Type B pancreatic cell (in vitro differentiated cells): Measurements from ENCODE around the gene TCEAL8. TPM values are rescaled to one million over a fixed set of nuclear protein-coding genes. Genes with fewer than 3 reads are reported as not detected.

Experiments
- DNase-seq: peaks from one replicate; pipeline ENCODE4 v3.0.0; 2021; ENCODE audit warnings: mixed read lengths; ENCODE audit not compliant: unreplicated experiment; ENCODE audit errors: extremely low spot score
- H3K27ac Mint-ChIP-seq: 2 replicates; pipeline ENCODE4 v1.8.0; 2021; ENCODE audit warnings: mild to moderate bottlenecking, mixed read lengths
- H3K27me3 Mint-ChIP-seq: 2 replicates; pipeline ENCODE4 v1.8.0; 2021; ENCODE audit warnings: mixed read lengths
- H3K36me3 Mint-ChIP-seq: 2 replicates; pipeline ENCODE4 v1.8.0; 2021; ENCODE audit warnings: mixed read lengths
- H3K4me1 Mint-ChIP-seq: one replicate; pipeline ENCODE4 v1.8.0; 2021; ENCODE audit warnings: mixed read lengths; ENCODE audit not compliant: unreplicated experiment
- H3K4me3 Mint-ChIP-seq: 2 replicates; pipeline ENCODE4 v1.8.0; 2021; ENCODE audit warnings: mild to moderate bottlenecking, mixed read lengths
- H3K9me3 Mint-ChIP-seq: 2 replicates; pipeline ENCODE4 v1.8.0; 2021; ENCODE audit warnings: mixed read lengths
- total RNA-seq: library from RNA; stranded (reverse); gene quantifications from 2 replicates; pipeline ENCODE4 v1.2.1, GENCODE V29; 2021; ENCODE audit warnings: low replicate concordance
- TF ChIP-seq, protein P1 (sequence below): fragments of 200-600 bp; sonication (generic); conservative IDR thresholded peaks from 2 replicates; pipeline ENCODE4 v1.5.0; 2021; ENCODE audit warnings: antibody characterized with exemption, mild to moderate bottlenecking

TCEAL8 gene
- total RNA-seq, 1 donor from 2014 or later: 61.8 TPM

DNA sequence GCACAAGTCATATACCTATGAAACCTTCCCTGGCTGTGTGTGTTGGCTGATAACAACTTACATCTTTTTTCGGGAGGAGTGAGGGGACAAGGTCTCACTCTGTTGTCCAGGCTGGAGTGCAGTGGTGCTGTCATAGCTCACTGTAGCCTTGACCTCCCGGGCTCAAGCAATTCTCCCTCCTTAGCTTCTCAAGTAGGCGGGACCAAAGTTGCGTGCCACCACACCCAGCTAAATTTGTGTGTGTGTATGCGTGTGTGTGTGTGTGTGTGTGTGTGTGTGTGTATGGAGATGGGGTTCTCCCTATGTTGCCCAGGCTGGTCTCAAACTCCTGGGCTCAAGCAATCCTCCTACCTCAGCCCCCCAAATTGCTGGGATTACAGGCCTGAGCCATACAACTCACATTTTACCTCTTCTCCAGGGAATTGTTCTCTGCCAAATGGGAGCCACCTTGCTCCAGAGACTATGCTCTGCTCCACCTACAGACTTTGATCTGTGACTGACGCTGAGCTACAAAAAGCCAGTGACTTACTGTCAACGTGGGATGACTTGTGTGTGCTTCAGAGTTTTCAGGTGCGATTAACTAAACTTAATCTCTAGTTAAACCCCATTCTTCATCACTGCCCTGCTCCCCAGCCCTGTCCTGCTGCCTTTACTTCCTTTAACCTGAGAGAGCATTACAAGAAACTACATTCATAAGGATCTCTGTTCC is 42.1 kb downstream of the TCEAL8 start:
- DNase-seq: no peak
- no peaks in the 10 kb centered on the region for H3K27me3 Mint-ChIP-seq
- H3K36me3 Mint-ChIP-seq: peaks cover 10% of the 10 kb centered on the region
- no peak overlapping the region for H3K27ac Mint-ChIP-seq
- no peak overlapping the region for H3K4me3 Mint-ChIP-seq
- no peaks in the 10 kb centered on the region for H3K9me3 Mint-ChIP-seq
- peaks cover 4% of the 10 kb centered on the region for H3K4me1 Mint-ChIP-seq
- TF ChIP-seq, protein P1, sequence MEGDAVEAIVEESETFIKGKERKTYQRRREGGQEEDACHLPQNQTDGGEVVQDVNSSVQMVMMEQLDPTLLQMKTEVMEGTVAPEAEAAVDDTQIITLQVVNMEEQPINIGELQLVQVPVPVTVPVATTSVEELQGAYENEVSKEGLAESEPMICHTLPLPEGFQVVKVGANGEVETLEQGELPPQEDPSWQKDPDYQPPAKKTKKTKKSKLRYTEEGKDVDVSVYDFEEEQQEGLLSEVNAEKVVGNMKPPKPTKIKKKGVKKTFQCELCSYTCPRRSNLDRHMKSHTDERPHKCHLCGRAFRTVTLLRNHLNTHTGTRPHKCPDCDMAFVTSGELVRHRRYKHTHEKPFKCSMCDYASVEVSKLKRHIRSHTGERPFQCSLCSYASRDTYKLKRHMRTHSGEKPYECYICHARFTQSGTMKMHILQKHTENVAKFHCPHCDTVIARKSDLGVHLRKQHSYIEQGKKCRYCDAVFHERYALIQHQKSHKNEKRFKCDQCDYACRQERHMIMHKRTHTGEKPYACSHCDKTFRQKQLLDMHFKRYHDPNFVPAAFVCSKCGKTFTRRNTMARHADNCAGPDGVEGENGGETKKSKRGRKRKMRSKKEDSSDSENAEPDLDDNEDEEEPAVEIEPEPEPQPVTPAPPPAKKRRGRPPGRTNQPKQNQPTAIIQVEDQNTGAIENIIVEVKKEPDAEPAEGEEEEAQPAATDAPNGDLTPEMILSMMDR: no peak

DNA sequence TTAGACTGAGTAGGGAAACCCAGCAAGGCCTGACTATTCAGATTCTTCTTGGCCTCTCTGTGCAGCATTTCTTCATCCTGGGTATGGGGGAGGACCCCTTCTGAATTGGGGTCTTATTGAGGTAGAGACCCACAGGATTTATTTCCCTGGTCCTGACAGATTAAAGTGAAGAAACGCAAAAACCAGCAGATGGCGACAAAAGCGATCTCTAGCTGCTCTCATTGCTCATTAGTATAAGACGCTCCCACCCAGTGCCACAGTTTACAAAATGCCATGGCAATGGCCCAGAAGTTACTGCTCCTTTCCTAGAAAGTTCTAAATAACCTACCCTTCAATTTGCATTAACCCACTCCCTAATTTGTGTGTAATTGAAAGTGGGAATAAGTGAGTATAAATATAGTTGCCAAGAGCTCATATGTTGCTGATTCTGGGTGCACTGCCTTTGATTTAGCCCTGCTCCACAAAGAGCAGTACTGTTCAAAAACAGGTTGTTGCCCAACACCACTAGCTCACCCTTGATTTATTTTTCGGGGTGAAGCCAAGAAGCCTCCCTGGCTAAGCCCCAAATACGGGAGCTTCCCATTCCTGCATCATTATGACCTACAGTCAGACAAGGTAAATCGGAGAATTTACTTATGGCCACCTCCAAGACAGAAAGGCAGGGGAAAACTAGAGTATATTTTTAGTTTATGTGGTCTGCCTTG is 43.8 kb downstream of the TCEAL8 start:
- H3K4me1 Mint-ChIP-seq: peaks cover 4% of the 10 kb centered on the region
- no peaks in the 10 kb centered on the region for H3K9me3 Mint-ChIP-seq
- DNase-seq: no peak

GRCh38 chrX:103210056-103210455 is 44.9 kb downstream of the TCEAL8 start:
- no peak overlapping the region for H3K4me3 Mint-ChIP-seq
- TF ChIP-seq, protein P1: no peak
- DNase-seq: no peak
- no peak overlapping the region for H3K27ac Mint-ChIP-seq
- H3K9me3 Mint-ChIP-seq: no peaks in the 10 kb centered on the region
- no peaks in the 10 kb centered on the region for H3K27me3 Mint-ChIP-seq
- H3K4me1 Mint-ChIP-seq: peaks cover 4% of the 10 kb centered on the region
- no peaks in the 10 kb centered on the region for H3K36me3 Mint-ChIP-seq

More for the DNA sequence above, 43.8 kb downstream of the TCEAL8 start:
- Mint-ChIP-seq H3K36me3 (peaks cover 4% of the 10 kb centered on the region), H3K4me3 (no peak overlapping the region), H3K27ac (no peak overlapping the region), H3K27me3 (no peaks in the 10 kb centered on the region)
- TF ChIP-seq, protein P1: peak; percentile 69

Other genes starting within 250 kb of the TCEAL8 start
- 61.9 and 67.8 TPM in 2 replicates for gene BEX1, start 191.0 kb downstream of the TCEAL8 start, total RNA-seq
- 0.19 and 0.27 TPM in 2 replicates for gene NXF3, start 162.0 kb downstream of the TCEAL8 start, total RNA-seq
- 57.0 and 80.1 TPM in 2 replicates for gene BEX4, start 40.0 kb downstream of the TCEAL8 start, total RNA-seq
- 0.71 TPM in 1 of 2 replicates, not detected in the other for gene TCEAL5, start 21.6 kb upstream of the TCEAL8 start, total RNA-seq
- 24.3 and 39.4 TPM in 2 replicates for gene BEX2, start 55.8 kb upstream of the TCEAL8 start, total RNA-seq
- gene TCEAL7, start 75.1 kb upstream of the TCEAL8 start, total RNA-seq: 6.2 and 16.4 TPM in 2 replicates
- 43.1 and 64.1 TPM in 2 replicates for gene TCEAL9, start 101.4 kb upstream of the TCEAL8 start, total RNA-seq
- gene BEX3, start 121.4 kb upstream of the TCEAL8 start, total RNA-seq: 194 and 251 TPM in 2 replicates